HepG2 (cell line): Measurements from ENCODE around the gene VIT. TPM values are rescaled to one million over a fixed set of nuclear protein-coding genes. Genes with fewer than 3 reads are reported as not detected.

ENCODE experiments used
- ATAC-seq: fragments of 200-7000 bp; cut with Tn5 transposase; 3 replicates; pipeline ENCODE4 v1.9.1; 2020; ENCODE audit warnings: mild to moderate bottlenecking, moderate library complexity
- BruUV-seq: library from RNA; stranded (reverse); fragments of 400-500 nt; replicated peaks from 2 replicates; lab custom pipeline; 2021; lab: Mats Ljungman, UMichigan
- CTCF ChIA-PET: fragments of 300-600 bp; formaldehyde crosslinking; extraction: SDS; loops from one replicate; lab custom pipeline; 2021; ENCODE audit warnings: low total read pairs, inconsistent platforms, low intra/inter-chr PET ratio; lab: Yijun Ruan, JAX
- POLR2A ChIA-PET: fragments of 350-600 bp; sonication (Branson Sonifier 250); formaldehyde crosslinking; loops from one replicate; lab custom pipeline; 2020; ENCODE audit warnings: antibody characterized with exemption, inconsistent platforms; lab: Yijun Ruan, JAX
- DNase-seq: peaks from one replicate; pipeline ENCODE4 v3.0.0-alpha.2; 2015; ENCODE audit warnings: low spot score
- FAIRE-seq: peaks from 3 replicates; lab custom pipeline; 2011; peaks lifted over from hg19 to GRCh38; lab: Jason Lieb, UNC
- H2AFZ ChIP-seq: one replicate; pipeline ENCODE4 v1.6.1; 2011; ENCODE audit warnings: low read length, inconsistent platforms
- H3K27ac ChIP-seq: fragments of 300-600 bp; 3 replicates; pipeline ENCODE4 v1.8.0; 2011; ENCODE audit warnings: mixed run types, mild to moderate bottlenecking, mixed read lengths, low read length, inconsistent platforms; ENCODE audit not compliant: insufficient read depth; ENCODE audit errors: extremely low read length
- H3K27me3 ChIP-seq, 2 experiments: fragments of 200-600 bp in 1 of 2; 2 replicates in 1 of 2; 3 replicates in 1 of 2; pipeline versions ENCODE4 v1.6.0 to v1.8.0; 2011; ENCODE audit warnings: low read length in 2 of 2, mild to moderate bottlenecking in 2 of 2, moderate library complexity in 2 of 2, inconsistent platforms in 1 of 2; ENCODE audit not compliant: insufficient read depth in 2 of 2, control insufficient read depth in 1 of 2
- H3K36me3 ChIP-seq, 2 experiments: fragments of 200-600 bp in 1 of 2; replicated peaks in 1 of 2; 2 replicates in 1 of 2; 3 replicates in 1 of 2; pipeline versions ENCODE4 v1.5.1 to v1.8.0; 2011; ENCODE audit warnings: low read length in 2 of 2, inconsistent platforms in 1 of 2; ENCODE audit not compliant: insufficient read depth in 2 of 2, control insufficient read depth in 1 of 2
- H3K4me1 ChIP-seq: 2 replicates; pipeline ENCODE4 v1.5.1; 2012; ENCODE audit warnings: low read length, inconsistent platforms; ENCODE audit not compliant: insufficient read depth
- H3K4me2 ChIP-seq: 2 replicates; pipeline ENCODE4 v1.6.0; 2011; ENCODE audit warnings: low read depth, low read length, inconsistent platforms
- H3K4me3 ChIP-seq, 3 experiments: fragments of 200-600 bp in 1 of 3; sonication (generic), shearing (Covaris generic) in 1 of 3; replicated peaks in 1 of 3; 2 replicates each; pipeline ENCODE4 v1.5.1; 2011 to 2016; ENCODE audit warnings: low read length in 3 of 3, inconsistent platforms in 2 of 3, low read depth in 2 of 3, mild to moderate bottlenecking in 2 of 3, control low read depth in 1 of 3, mixed read lengths in 1 of 3; ENCODE audit not compliant: insufficient read depth in 1 of 3
- H3K79me2 ChIP-seq: one replicate; pipeline ENCODE4 v1.6.1; 2011; ENCODE audit warnings: low read length, inconsistent platforms; ENCODE audit not compliant: insufficient read depth
- H3K9ac ChIP-seq: 2 replicates; pipeline ENCODE4 v1.6.0; 2011; ENCODE audit warnings: mild to moderate bottlenecking, low read depth, low read length, inconsistent platforms; ENCODE audit not compliant: insufficient read depth
- H3K9me3 ChIP-seq: 2 replicates; pipeline ENCODE4 v1.5.1; 2012; ENCODE audit warnings: mild to moderate bottlenecking, low read length
- H4K20me1 ChIP-seq: 2 replicates; pipeline ENCODE4 v1.6.0; 2011; ENCODE audit warnings: inconsistent platforms, mild to moderate bottlenecking, low read length, moderate library complexity; ENCODE audit not compliant: insufficient read depth
- CHD2 ChIP-seq: IDR thresholded peaks from 2 replicates; pipeline ENCODE4 v1.6.1; 2011; ENCODE audit warnings: low read depth, low read length, improper control_type of control experiment
- FOXK1 ChIP-seq: sonication (generic); formaldehyde crosslinking; IDR thresholded peaks from 2 replicates; pipeline ENCODE4 v1.4.0; 2020; ENCODE audit warnings: low read depth, missing genetic modification reagents, borderline replicate concordance
- HOXA3 ChIP-seq: sonication (generic); formaldehyde crosslinking; IDR thresholded peaks from 2 replicates; pipeline ENCODE4 v1.5.0; 2020; ENCODE audit warnings: missing genetic modification reagents
- NCOR1 ChIP-seq: fragments of 200-600 bp; sonication (generic); IDR thresholded peaks from 2 replicates; pipeline ENCODE4 v1.7.0; 2017; ENCODE audit warnings: antibody characterized with exemption, low read length, borderline replicate concordance
- ZBTB1 ChIP-seq: sonication (generic); formaldehyde crosslinking; IDR thresholded peaks from 2 replicates; pipeline ENCODE4 v1.4.0; 2020; ENCODE audit warnings: missing genetic modification reagents, borderline replicate concordance
- ZIK1 ChIP-seq: sonication (generic); formaldehyde crosslinking; IDR thresholded peaks from 2 replicates; pipeline ENCODE4 v1.5.0; 2020; ENCODE audit warnings: mild to moderate bottlenecking, low read depth, missing genetic modification reagents, borderline replicate concordance
- ZNF460 ChIP-seq: sonication (generic); formaldehyde crosslinking; IDR thresholded peaks from 2 replicates; pipeline ENCODE4 v1.5.1; 2020; ENCODE audit warnings: missing genetic modification reagents, mild to moderate bottlenecking, borderline replicate concordance
- ZNF644 ChIP-seq: IDR thresholded peaks from 2 replicates; pipeline ENCODE4 v1.6.1; 2016; ENCODE audit warnings: low read depth
- WGBS: methylation state at CpG from one replicate; pipeline ENCODE4 v1.1.6; 2017; ENCODE audit warnings: low lambda C conversion rate; 5-methylcytosine and 5-hydroxymethylcytosine counted together
- in situ Hi-C: cut with HindIII; loops from 2 replicates; pipeline ENCODE4 v1.10.0; 2017; ENCODE audit warnings: low pct_unique_long_range_greater_than_20kb; ENCODE audit not compliant: extremely low pct_ligation_motif_present
- intact Hi-C: fragments of 100-400 bp; cut with micrococcal nuclease; formaldehyde crosslinking; loops from one replicate; pipeline ENCODE4 v1.10.0; 2022; ENCODE audit not compliant: unreplicated experiment
- polyA plus RNA-seq, 8 experiments: library from polyadenylated mRNA; depleted of rRNA in 3 of 8; stranded (reverse) in 7 of 8; unstranded in 1 of 8; fragments of >200 nt; fragmentation: Illumina TruSeq in 4 of 8; extraction: Trizol in 4 of 8; gene quantifications; 2 replicates each; pipeline versions ENCODE4 v1.2.1 to v1.2.3, GENCODE V29; 2011 to 2016; ENCODE audit warnings: low read depth in 4 of 8, missing spikeins in 1 of 8, mixed read lengths in 1 of 8; ENCODE audit not compliant: insufficient read depth in 1 of 8
- total RNA-seq, 5 experiments: library from RNA; depleted of rRNA; stranded (reverse); fragments of >200 nt; fragmentation: Illumina TruSeq; extraction: Trizol; gene quantifications; 2 replicates each; pipeline ENCODE4 v1.2.3, GENCODE V29; 2016; ENCODE audit warnings: low read depth in 1 of 5
- TF ChIP-seq, protein P1 (sequence below), 2 experiments: sonication (generic) in 1 of 2; formaldehyde crosslinking in 1 of 2; IDR thresholded peaks; 2 replicates each; pipeline versions ENCODE4 v1.5.1 to v1.6.1; 2011 to 2020; ENCODE audit warnings: borderline replicate concordance in 1 of 2, low read depth in 1 of 2, low read length in 1 of 2, mild to moderate bottlenecking in 1 of 2, missing genetic modification reagents in 1 of 2, moderate library complexity in 1 of 2

The VIT gene
- total and polyA plus RNA-seq, 2 of the 13 experiments (the other 11 are each of a cell fraction or from before 2014, with no cell fraction given): not detected

DNA sequence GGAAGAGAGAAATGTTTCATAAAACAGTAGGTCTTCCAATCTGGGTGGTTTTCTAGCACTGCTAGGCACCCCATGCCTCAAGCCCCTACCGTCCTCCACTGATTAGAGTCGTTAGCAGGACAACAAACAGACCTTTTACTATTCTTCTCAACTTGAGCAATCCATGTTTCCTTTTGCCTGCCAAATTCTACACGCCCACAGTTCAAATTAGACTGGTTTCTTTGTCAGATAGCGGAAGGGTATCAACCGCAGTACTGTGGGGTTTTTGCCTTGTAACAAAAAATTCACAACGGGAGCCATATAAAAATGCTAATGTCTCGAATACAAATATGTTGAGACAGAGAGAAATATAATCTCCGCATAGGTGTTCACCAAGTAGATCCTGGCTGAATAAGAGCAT is 59.9 kb downstream of the VIT start:
- intact Hi-C loops (no loop called here), in situ Hi-C loops (no loop called here)
- peaks cover 29% of the 10 kb centered on the region for H3K4me1 ChIP-seq
- H4K20me1 ChIP-seq: no peaks in the 10 kb centered on the region
- ChIA-PET POLR2A (no interaction called here), CTCF (no interaction called here)
- no TSS peak for BruUV-seq
- no peak overlapping the region for H2AFZ ChIP-seq
- H3K36me3 ChIP-seq: no peaks in the 10 kb centered on the region
- no peak overlapping the region for H3K4me2 ChIP-seq
- 30% methylated on average over 8 of the region's 8 CpGs for WGBS
- H3K9me3 ChIP-seq: no peaks in the 10 kb centered on the region
- no peak overlapping the region for H3K9ac ChIP-seq
- no peak for ATAC-seq
- H3K27me3 ChIP-seq: peaks cover 0 to 28% of the 10 kb centered on the region in 2 experiments
- no peak overlapping the region for H3K4me3 ChIP-seq
- TF ChIP-seq ZBTB1 (CRISPR knock-in tag) (no peak), ZNF644 (CRISPR knock-in tag) (no peak), ZNF460 (no peak), NCOR1 (no peak), CHD2 (no peak), FOXK1 (no peak), ZIK1 (CRISPR knock-in tag) (no peak), HOXA3 (no peak)
- TF ChIP-seq, protein P1, sequence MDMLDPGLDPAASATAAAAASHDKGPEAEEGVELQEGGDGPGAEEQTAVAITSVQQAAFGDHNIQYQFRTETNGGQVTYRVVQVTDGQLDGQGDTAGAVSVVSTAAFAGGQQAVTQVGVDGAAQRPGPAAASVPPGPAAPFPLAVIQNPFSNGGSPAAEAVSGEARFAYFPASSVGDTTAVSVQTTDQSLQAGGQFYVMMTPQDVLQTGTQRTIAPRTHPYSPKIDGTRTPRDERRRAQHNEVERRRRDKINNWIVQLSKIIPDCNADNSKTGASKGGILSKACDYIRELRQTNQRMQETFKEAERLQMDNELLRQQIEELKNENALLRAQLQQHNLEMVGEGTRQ (IDR thresholded peaks at IDR 0.05; ENCODE audit: low read depth, low read length): no peak
- TF ChIP-seq, protein P1 (CRISPR knock-in tag; IDR thresholded peaks at IDR 0.05; ENCODE audit: borderline replicate concordance): no peak
- FAIRE-seq: no peak
- no peak overlapping the region for H3K27ac ChIP-seq
- peak; percentile 13 for DNase-seq
- no peaks in the 10 kb centered on the region for H3K79me2 ChIP-seq
